Nephron (organoid): ENCODE measurements around the gene FAM210A.

ENCODE experiments used
- H3K27ac Mint-ChIP-seq, 3 experiments: 2 replicates each; pipeline ENCODE4 v1.8.0; 2020; ENCODE audit warnings: mixed read lengths in 3 of 3, mild to moderate bottlenecking in 2 of 3, moderate library complexity in 1 of 3
- H3K27me3 Mint-ChIP-seq: 2 replicates; pipeline ENCODE4 v1.8.0; 2021; ENCODE audit warnings: low read depth, mild to moderate bottlenecking, moderate library complexity, mixed read lengths
- H3K36me3 Mint-ChIP-seq: 2 replicates; pipeline ENCODE4 v1.8.0; 2020; ENCODE audit warnings: low read depth, mixed read lengths
- H3K4me1 Mint-ChIP-seq: 2 replicates; pipeline ENCODE4 v1.8.0; 2020; ENCODE audit warnings: mixed read lengths
- H3K4me3 Mint-ChIP-seq, 3 experiments: 2 replicates each; pipeline ENCODE4 v1.8.0; 2020; ENCODE audit warnings: mild to moderate bottlenecking in 3 of 3, mixed read lengths in 3 of 3, moderate library complexity in 2 of 3
- H3K9me3 Mint-ChIP-seq: 2 replicates; pipeline ENCODE4 v1.8.0; 2020; ENCODE audit warnings: mixed read lengths
- CTCF ChIP-seq, 3 experiments: fragments of 200-600 bp; sonication (generic); IDR thresholded peaks; one replicate each; pipeline ENCODE4 v1.5.0; 2021; ENCODE audit warnings: antibody characterized with exemption in 3 of 3; ENCODE audit not compliant: unreplicated experiment in 3 of 3

FAM210A gene

GRCh38 chr18:13622751-13623150, 103.6 kb downstream of the FAM210A start:
- Mint-ChIP-seq H3K27ac (no peak overlapping the region), H3K27me3 (peaks cover 14% of the 10 kb centered on the region), H3K4me1 (no peaks in the 10 kb centered on the region), H3K9me3 (no peaks in the 10 kb centered on the region), H3K4me3 (no peak overlapping the region), H3K36me3 (no peaks in the 10 kb centered on the region)
- no peak for TF ChIP-seq CTCF (IDR thresholded peaks at IDR 0.05; ENCODE audit: unreplicated experiment in 3 of 3)

- no peaks in the 10 kb centered on the region for H3K4me1 Mint-ChIP-seq
- TF ChIP-seq CTCF (IDR thresholded peaks at IDR 0.05; ENCODE audit: unreplicated experiment in 3 of 3): no peak
- H3K27me3 Mint-ChIP-seq: peaks cover 14% of the 10 kb centered on the region
- H3K27ac Mint-ChIP-seq: no peak overlapping the region
- H3K36me3 Mint-ChIP-seq: no peaks in the 10 kb centered on the region
- H3K4me3 Mint-ChIP-seq: no peak overlapping the region
- no peaks in the 10 kb centered on the region for H3K9me3 Mint-ChIP-seq
These were observed 104.3 kb downstream of the FAM210A start for GRCh38 chr18:13621886-13622619.

GRCh38 chr18:13621446-13621849, 104.9 kb downstream of the FAM210A start:
- no peak for TF ChIP-seq CTCF (IDR thresholded peaks at IDR 0.05; ENCODE audit: unreplicated experiment in 3 of 3)
- Mint-ChIP-seq H3K36me3 (no peaks in the 10 kb centered on the region), H3K4me3 (no peak overlapping the region), H3K27me3 (peaks cover 14% of the 10 kb centered on the region), H3K27ac (no peak overlapping the region), H3K4me1 (no peaks in the 10 kb centered on the region), H3K9me3 (no peaks in the 10 kb centered on the region)

- Mint-ChIP-seq H3K4me1 (no peaks in the 10 kb centered on the region), H3K27ac (no peak overlapping the region), H3K27me3 (peaks cover 14% of the 10 kb centered on the region), H3K4me3 (no peak overlapping the region), H3K9me3 (no peaks in the 10 kb centered on the region), H3K36me3 (no peaks in the 10 kb centered on the region)
- no peak for TF ChIP-seq CTCF (IDR thresholded peaks at IDR 0.05; ENCODE audit: unreplicated experiment in 3 of 3)
These were observed 105.4 kb downstream of the FAM210A start for GRCh38 chr18:13620818-13621445.

GRCh38 chr18:13620206-13620672, 106.1 kb downstream of the FAM210A start:
- H3K9me3 Mint-ChIP-seq: no peaks in the 10 kb centered on the region
- no peaks in the 10 kb centered on the region for H3K36me3 Mint-ChIP-seq
- H3K4me1 Mint-ChIP-seq: peaks cover 3% of the 10 kb centered on the region
- no peak for TF ChIP-seq CTCF (IDR thresholded peaks at IDR 0.05; ENCODE audit: unreplicated experiment in 3 of 3)
- H3K27me3 Mint-ChIP-seq: peaks cover 16% of the 10 kb centered on the region
- no peak overlapping the region for H3K27ac Mint-ChIP-seq
- H3K4me3 Mint-ChIP-seq: no peak overlapping the region
